Measurements from ENCODE around the gene BRMS1.

DNA sequence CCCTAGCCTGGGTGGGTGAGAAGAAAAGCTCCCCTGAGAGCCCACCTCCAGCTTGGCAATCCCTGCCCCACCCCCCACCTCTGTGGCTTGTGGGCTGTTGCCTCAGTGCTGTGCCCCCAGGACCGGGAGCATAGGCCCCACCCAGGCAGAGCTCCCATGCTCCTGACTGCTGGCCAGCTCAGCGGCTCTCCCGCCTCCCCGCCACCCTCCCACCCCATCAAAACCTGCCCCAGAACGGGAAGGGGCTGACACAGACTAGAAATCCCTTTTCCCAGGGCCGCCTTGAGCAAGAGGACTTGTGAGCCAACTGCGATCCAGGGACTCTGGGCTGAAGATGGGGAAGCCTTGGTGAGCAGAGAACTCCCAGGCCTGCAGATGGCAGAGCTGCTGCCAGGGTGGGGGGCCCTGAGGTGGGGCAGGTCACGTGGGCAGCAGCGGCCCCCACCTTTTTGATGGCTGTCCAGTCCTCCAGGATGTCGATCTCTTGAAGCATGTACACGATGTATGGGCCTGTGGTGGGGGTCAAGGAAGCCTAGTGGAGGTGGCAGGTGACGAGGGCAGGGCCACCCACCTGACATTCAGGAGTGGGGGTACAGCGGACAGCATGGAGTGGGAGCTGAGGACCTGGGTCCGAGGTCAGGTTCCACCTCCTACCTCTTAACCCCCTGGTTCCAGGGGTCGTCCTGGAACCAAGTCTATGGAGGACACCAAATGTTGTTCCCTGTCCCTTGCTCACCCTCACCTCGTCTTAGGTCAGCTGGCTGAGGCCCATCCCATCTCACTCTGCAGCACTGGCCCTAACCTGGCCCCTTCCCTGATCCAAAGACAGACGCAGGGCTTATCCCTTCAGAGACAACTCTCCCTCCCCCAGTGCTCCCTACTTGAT, 6.4 kb downstream of the BRMS1 start:
- TF ChIP-seq, protein P1, sequence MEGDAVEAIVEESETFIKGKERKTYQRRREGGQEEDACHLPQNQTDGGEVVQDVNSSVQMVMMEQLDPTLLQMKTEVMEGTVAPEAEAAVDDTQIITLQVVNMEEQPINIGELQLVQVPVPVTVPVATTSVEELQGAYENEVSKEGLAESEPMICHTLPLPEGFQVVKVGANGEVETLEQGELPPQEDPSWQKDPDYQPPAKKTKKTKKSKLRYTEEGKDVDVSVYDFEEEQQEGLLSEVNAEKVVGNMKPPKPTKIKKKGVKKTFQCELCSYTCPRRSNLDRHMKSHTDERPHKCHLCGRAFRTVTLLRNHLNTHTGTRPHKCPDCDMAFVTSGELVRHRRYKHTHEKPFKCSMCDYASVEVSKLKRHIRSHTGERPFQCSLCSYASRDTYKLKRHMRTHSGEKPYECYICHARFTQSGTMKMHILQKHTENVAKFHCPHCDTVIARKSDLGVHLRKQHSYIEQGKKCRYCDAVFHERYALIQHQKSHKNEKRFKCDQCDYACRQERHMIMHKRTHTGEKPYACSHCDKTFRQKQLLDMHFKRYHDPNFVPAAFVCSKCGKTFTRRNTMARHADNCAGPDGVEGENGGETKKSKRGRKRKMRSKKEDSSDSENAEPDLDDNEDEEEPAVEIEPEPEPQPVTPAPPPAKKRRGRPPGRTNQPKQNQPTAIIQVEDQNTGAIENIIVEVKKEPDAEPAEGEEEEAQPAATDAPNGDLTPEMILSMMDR (IDR thresholded peaks at IDR 0.05; ENCODE audit: low read depth, low read length) = no peak
- no peak for TF ChIP-seq POLR2A (IDR thresholded peaks at IDR 0.05; ENCODE audit: extremely low read depth, insufficient read length)
- TF ChIP-seq MYC (IDR thresholded peaks at IDR 0.05; ENCODE audit: low read depth, low read length) = no peak
